SU-DHL-6 (cell line): ENCODE measurements around the gene ISG20L2.
A peak's percentile ranks its signal among the peaks of the same experiment; 100 is the strongest.

Experiments
- H2AFZ ChIP-seq: fragments of 200-600 bp; sonication (generic); 2 replicates; pipeline ENCODE4 v1.6.1; 2014; ENCODE audit warnings: low read depth, mild to moderate bottlenecking, moderate library complexity, mixed read lengths, antibody characterized with exemption, low read length; ENCODE audit not compliant: severe bottlenecking
- H3F3A ChIP-seq: fragments of 200-600 bp; shearing (Covaris generic); 2 replicates; pipeline ENCODE4 v1.6.0; 2016; ENCODE audit warnings: antibody characterized with exemption, mild to moderate bottlenecking; ENCODE audit not compliant: insufficient read depth
- H3K27ac ChIP-seq: fragments of 200-600 bp; sonication (generic); 2 replicates; pipeline ENCODE4 v1.5.1; 2016; ENCODE audit warnings: low read depth, mild to moderate bottlenecking, low read length, moderate library complexity, mixed read lengths
- H3K27me3 ChIP-seq: fragments of 200-600 bp; sonication (generic), shearing (Covaris generic); 2 replicates; pipeline ENCODE4 v1.6.0; 2014; ENCODE audit warnings: mild to moderate bottlenecking, low read length
- H3K36me3 ChIP-seq: fragments of 200-600 bp; sonication (generic); 2 replicates; pipeline ENCODE4 v1.6.1; 2014; ENCODE audit warnings: mild to moderate bottlenecking, low read length, mixed read lengths
- H3K4me2 ChIP-seq: fragments of 300-600, 200-600 bp; shearing (Covaris generic), sonication (generic); 2 replicates; pipeline ENCODE4 v1.6.0; 2014; ENCODE audit warnings: low read length, low read depth, mild to moderate bottlenecking; ENCODE audit not compliant: poor library complexity, severe bottlenecking
- H3K4me3 ChIP-seq: fragments of 200-600 bp; sonication (generic); 2 replicates; pipeline ENCODE4 v1.5.1; 2014; ENCODE audit warnings: antibody characterized with exemption, low read length, mild to moderate bottlenecking, mixed read lengths; ENCODE audit not compliant: insufficient read depth, poor library complexity, severe bottlenecking
- H3K79me2 ChIP-seq: fragments of 200-600 bp; sonication (generic); 2 replicates; pipeline ENCODE4 v1.6.1; 2014; ENCODE audit warnings: mild to moderate bottlenecking, low read length, moderate library complexity; ENCODE audit not compliant: insufficient read depth
- H3K9ac ChIP-seq: fragments of 200-600 bp; sonication (generic); 2 replicates; pipeline ENCODE4 v1.7.0; 2014; ENCODE audit warnings: mild to moderate bottlenecking, low read length
- H3K9me2 ChIP-seq: fragments of 200-600 bp; sonication (generic); replicated peaks from 2 replicates; pipeline ENCODE4 v1.6.1; 2014; ENCODE audit warnings: low read length; ENCODE audit not compliant: insufficient read depth
- H3K9me3 ChIP-seq: fragments of 200-600 bp; sonication (generic); 2 replicates; pipeline ENCODE4 v1.6.1; 2014; ENCODE audit warnings: low read length, mixed read lengths; ENCODE audit not compliant: insufficient read depth
- H4K20me1 ChIP-seq: fragments of 200-600 bp; sonication (generic); 2 replicates; pipeline ENCODE4 v1.6.1; 2014; ENCODE audit warnings: low read depth, mild to moderate bottlenecking, antibody characterized with exemption, low read length, moderate library complexity, mixed read lengths
- EZH2phosphoT487 ChIP-seq: fragments of 200-600 bp; sonication (generic), shearing (Covaris generic); conservative IDR thresholded peaks from 2 replicates; pipeline ENCODE4 v1.6.1; 2018; ENCODE audit warnings: mild to moderate bottlenecking, antibody characterized with exemption, low read length, moderate library complexity, mixed read lengths
- TF ChIP-seq, protein P1 (sequence below): fragments of 200-600 bp; sonication (generic); IDR thresholded peaks from one replicate; pipeline ENCODE4 v1.5.1; 2017; ENCODE audit warnings: antibody characterized with exemption, mild to moderate bottlenecking, low read length, moderate library complexity; ENCODE audit not compliant: insufficient read depth, poor library complexity, severe bottlenecking

The ISG20L2 gene

DNA sequence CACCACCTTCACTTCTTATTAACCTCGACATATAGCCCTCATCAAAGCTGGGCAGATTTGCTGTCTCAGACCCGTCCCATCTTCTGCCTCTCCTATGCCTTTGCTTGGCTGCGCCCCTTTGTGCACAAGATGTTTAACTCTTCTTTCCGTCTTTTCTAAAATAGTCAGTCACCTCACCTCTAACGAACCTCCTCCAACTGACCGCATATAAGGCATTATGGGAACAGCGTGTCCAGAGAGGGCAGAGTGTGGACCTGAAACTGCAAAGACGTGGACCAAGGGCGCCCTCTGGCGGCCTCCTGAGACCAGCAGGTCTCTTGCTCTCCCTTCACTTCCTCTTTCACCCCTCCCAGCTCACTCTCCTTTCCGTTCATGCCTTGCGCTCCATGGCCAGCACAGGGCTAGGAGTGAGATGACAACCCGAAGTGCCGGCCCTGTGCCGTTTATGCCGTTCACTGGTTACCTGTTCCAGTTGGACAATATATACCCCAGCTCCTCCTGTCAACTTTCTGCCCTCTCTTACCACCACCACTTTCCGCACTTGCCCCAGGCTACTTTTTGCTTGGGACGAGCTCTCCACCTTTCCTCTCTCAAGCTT lies 2.8 kb downstream of the ISG20L2 start:
- TF ChIP-seq, protein P1, sequence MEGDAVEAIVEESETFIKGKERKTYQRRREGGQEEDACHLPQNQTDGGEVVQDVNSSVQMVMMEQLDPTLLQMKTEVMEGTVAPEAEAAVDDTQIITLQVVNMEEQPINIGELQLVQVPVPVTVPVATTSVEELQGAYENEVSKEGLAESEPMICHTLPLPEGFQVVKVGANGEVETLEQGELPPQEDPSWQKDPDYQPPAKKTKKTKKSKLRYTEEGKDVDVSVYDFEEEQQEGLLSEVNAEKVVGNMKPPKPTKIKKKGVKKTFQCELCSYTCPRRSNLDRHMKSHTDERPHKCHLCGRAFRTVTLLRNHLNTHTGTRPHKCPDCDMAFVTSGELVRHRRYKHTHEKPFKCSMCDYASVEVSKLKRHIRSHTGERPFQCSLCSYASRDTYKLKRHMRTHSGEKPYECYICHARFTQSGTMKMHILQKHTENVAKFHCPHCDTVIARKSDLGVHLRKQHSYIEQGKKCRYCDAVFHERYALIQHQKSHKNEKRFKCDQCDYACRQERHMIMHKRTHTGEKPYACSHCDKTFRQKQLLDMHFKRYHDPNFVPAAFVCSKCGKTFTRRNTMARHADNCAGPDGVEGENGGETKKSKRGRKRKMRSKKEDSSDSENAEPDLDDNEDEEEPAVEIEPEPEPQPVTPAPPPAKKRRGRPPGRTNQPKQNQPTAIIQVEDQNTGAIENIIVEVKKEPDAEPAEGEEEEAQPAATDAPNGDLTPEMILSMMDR: peak; percentile 95
- no peak for TF ChIP-seq EZH2phosphoT487
- Histone ChIP-seq H4K20me1 (peaks cover 22% of the 10 kb centered on the region), H3K36me3 (peaks cover 28% of the 10 kb centered on the region), H3K9ac (peak overlapping the region; percentile 94), H3K4me2 (peak overlapping the region; percentile 80), H3K4me3 (peak overlapping the region; percentile 90), H2AFZ (no peak overlapping the region), H3K27ac (peak overlapping the region; percentile 74), H3K9me3 (no peaks in the 10 kb centered on the region), H3K27me3 (no peaks in the 10 kb centered on the region), H3K79me2 (peaks cover 68% of the 10 kb centered on the region), H3K9me2 (no peaks in the 10 kb centered on the region), H3F3A (peaks cover 25% of the 10 kb centered on the region)

DNA sequence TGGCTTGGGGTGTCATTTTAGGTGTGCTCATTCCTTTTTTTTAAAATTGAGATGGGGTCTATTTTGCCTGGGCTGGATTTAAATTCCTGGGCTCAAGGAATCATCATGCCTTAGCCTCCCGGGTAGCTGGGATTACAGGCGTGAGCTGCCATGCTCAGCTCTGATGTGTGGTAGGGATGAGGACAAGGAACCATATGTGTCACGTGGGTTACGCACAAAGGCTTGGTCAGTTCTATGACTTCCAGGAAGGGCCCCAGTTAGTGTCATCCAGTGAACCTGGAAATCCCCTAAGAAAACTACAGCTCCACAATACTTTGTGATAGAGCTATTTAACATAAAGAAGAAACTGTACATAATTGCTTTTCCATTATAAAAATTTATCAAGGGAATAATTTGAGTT lies 7.0 kb downstream of the ISG20L2 start:
- Histone ChIP-seq H3K27ac (no peak overlapping the region), H4K20me1 (peaks cover 22% of the 10 kb centered on the region)

DNA sequence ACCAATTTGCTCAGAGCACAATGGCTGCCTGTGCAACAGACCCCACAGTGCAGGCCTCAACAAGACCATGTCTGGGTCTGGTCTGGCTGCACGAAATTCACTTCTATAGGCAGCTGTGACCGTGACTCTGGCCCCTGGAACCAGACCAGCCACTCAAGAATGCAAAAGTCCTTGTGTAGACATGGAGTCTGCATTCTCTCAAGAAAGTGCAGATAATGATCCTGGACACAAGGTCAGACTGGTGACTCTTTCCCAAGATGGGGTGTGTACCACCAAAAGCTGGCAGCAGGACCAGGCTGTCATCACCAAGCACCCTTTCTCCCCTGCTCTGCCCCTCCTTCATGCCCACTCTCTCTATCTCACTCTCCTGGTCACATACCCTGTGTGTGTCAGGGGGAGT lies 7.4 kb downstream of the ISG20L2 start:
- Histone ChIP-seq H3K9me3 (no peaks in the 10 kb centered on the region), H3K9me2 (no peaks in the 10 kb centered on the region), H3F3A (peaks cover 14% of the 10 kb centered on the region), H3K4me3 (no peak overlapping the region), H3K79me2 (peaks cover 36% of the 10 kb centered on the region), H2AFZ (no peak overlapping the region), H3K27me3 (no peaks in the 10 kb centered on the region), H3K27ac (no peak overlapping the region), H3K9ac (no peak overlapping the region), H3K36me3 (peaks cover 28% of the 10 kb centered on the region), H4K20me1 (peaks cover 22% of the 10 kb centered on the region), H3K4me2 (no peak overlapping the region)
- no peak for TF ChIP-seq EZH2phosphoT487
- TF ChIP-seq, protein P1: no peak

More for the DNA sequence above, 7.0 kb downstream of the ISG20L2 start:
- Histone ChIP-seq H3F3A (peaks cover 16% of the 10 kb centered on the region), H3K9me3 (no peaks in the 10 kb centered on the region), H3K27me3 (no peaks in the 10 kb centered on the region), H2AFZ (no peak overlapping the region), H3K36me3 (peaks cover 28% of the 10 kb centered on the region), H3K4me2 (no peak overlapping the region), H3K9me2 (no peaks in the 10 kb centered on the region), H3K9ac (no peak overlapping the region), H3K79me2 (peaks cover 40% of the 10 kb centered on the region), H3K4me3 (no peak overlapping the region)
- no peak for TF ChIP-seq EZH2phosphoT487
- TF ChIP-seq, protein P1: no peak
